Measurements from ENCODE around the gene PRDX1. TPM values are rescaled to one million over a fixed set of nuclear protein-coding genes. Genes with fewer than 3 reads are reported as not detected.

PRDX1 gene
- total and polyA plus RNA-seq, 3 donors from 2014 or later = 180 to 251 (median 185) TPM

DNA sequence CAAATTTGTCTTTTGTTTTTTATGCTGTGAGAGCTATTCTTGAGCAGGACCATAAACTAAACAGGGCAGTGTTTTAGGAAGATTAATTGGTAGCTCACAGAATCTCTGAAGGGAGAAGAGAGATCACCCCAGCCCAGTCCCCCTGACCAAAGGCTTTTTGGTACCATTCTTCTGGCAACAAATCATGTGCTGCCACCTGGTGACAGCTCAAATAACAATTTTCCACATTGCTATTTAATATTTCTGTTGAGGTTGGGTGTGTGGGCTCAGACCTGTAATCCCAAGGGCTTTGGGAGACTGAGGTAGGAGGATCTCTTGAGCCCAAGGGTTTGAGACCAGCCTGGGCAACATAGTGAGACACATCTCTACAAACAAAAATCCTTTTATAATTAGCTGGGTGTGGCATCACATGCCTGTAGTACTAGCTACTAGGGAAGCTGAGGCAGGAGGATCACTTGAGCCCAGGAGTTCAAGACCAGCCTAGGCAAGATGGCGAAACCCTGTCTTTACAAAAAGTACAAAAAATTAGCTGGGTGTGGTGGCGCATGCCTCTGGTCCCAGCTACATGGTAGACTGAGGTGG is 28.5 kb downstream of the PRDX1 start:
- Histone ChIP-seq H3K36me3 (ENCODE audit: low read depth, missing control alignments) (no peaks in the 10 kb centered on the region), H3K9me3 (no peaks in the 10 kb centered on the region), H3K4me3 (no peak overlapping the region), H3K4me1 (no peaks in the 10 kb centered on the region), H3K27ac (no peak overlapping the region), H3K27me3 (no peaks in the 10 kb centered on the region)
- intact Hi-C loops (cut with DNase I; ENCODE audit: low total_unique reads) = loop anchor here (10.0 kb wide), 1 partner anchor 138 kb away; no protein-coding TSS in a partner anchor
- WGBS, 2 donors = 82 to 88% methylated on average over 2 of the region's 2 CpGs
- no peak for TF ChIP-seq POLR2A (IDR thresholded peaks at IDR 0.05)
- TF ChIP-seq, protein P1, sequence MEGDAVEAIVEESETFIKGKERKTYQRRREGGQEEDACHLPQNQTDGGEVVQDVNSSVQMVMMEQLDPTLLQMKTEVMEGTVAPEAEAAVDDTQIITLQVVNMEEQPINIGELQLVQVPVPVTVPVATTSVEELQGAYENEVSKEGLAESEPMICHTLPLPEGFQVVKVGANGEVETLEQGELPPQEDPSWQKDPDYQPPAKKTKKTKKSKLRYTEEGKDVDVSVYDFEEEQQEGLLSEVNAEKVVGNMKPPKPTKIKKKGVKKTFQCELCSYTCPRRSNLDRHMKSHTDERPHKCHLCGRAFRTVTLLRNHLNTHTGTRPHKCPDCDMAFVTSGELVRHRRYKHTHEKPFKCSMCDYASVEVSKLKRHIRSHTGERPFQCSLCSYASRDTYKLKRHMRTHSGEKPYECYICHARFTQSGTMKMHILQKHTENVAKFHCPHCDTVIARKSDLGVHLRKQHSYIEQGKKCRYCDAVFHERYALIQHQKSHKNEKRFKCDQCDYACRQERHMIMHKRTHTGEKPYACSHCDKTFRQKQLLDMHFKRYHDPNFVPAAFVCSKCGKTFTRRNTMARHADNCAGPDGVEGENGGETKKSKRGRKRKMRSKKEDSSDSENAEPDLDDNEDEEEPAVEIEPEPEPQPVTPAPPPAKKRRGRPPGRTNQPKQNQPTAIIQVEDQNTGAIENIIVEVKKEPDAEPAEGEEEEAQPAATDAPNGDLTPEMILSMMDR (IDR thresholded peaks at IDR 0.05) = peak; percentile 51 to 69 (median 64)
- DNase-seq = peak; percentile 74

DNA sequence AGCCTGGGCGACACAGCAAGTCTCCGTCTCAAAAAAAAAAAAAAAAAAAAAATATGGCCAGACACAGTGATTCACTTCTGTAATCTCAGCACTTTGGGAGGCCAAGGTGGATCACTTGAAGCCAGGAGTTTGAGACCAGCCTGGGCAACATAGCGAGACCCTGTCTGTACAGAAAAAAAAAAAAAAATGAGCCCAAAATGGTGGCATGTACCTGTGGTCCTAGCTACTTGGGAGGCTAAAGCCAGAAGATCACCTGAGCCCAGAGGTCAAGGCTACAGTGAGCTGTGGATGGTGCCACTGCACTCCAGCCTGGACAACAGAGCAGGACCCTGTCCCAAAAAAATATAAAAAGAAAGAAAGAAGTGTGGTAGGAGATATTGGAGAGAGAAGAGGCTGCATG is 29.0 kb downstream of the PRDX1 start:
- no peak overlapping the region for H3K4me3 ChIP-seq
- TF ChIP-seq, protein P1 (IDR thresholded peaks at IDR 0.05) = no peak
- TF ChIP-seq POLR2A (IDR thresholded peaks at IDR 0.05) = no peak
- 80 to 88% methylated on average over 3 of the region's 3 CpGs for WGBS, 2 donors
- intact Hi-C loops (cut with DNase I; ENCODE audit: low total_unique reads) = loop anchor here (10.0 kb wide), 1 partner anchor 138 kb away; no protein-coding TSS in a partner anchor
- H3K27me3 ChIP-seq = no peaks in the 10 kb centered on the region
- H3K27ac ChIP-seq = no peak overlapping the region
- DNase-seq = no peak
- H3K4me1 ChIP-seq = no peaks in the 10 kb centered on the region
- H3K36me3 ChIP-seq (ENCODE audit: low read depth, missing control alignments) = no peaks in the 10 kb centered on the region
- H3K9me3 ChIP-seq = no peaks in the 10 kb centered on the region

DNA sequence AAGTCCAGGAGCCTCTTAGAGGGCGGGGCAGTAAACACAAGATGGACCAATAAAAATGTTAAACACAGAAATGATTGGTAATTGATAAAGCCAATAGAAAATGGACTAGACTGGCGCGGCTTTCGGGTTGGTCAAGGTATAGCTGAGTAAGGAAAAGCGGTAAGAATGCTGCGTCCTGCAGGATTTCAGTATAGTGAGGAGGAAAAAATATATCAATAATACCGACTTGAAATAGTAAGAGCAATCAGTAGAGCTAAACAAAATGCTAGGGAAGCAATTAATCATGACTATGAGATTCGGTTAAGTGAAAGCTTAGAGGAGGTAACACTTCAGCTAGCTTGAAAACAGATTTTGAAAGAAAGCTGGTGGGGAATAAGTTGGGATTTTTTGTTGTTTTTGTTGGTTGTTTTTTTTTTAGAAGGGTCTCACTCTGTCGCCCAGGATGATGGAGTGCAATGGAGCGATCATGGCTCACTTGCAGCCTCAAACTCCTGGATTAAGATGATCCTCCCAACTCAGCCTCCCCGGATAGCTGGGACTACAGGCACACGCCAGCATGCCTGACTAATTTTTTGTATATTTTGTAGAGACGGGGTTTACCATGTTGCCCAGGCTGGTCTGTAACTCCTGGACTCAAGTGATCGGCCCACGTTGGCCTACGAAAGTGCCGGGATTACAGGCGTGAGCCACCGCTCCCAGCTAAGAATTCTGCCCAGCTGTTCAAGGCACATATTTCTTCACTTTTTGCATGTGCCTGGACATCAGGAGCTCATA is 30.0 kb downstream of the PRDX1 start:
- no peaks in the 10 kb centered on the region for H3K27me3 ChIP-seq
- H3K4me3 ChIP-seq = peak overlapping the region; percentile 71 to 86
- intact Hi-C loops (cut with DNase I; ENCODE audit: low total_unique reads) = loop anchor here (10.0 kb wide), 1 partner anchor 137 kb away; no protein-coding TSS in a partner anchor
- no peaks in the 10 kb centered on the region for H3K9me3 ChIP-seq
- 26 to 38% methylated on average over 19 of the region's 19 CpGs for WGBS, 2 donors
- no peaks in the 10 kb centered on the region for H3K36me3 ChIP-seq (ENCODE audit: low read depth, missing control alignments)
- DNase-seq = no peak
- H3K4me1 ChIP-seq = no peaks in the 10 kb centered on the region
- peak overlapping the region in 1 of 2 donors; percentile 65 for H3K27ac ChIP-seq
- TF ChIP-seq POLR2A (IDR thresholded peaks at IDR 0.05) = no peak
- TF ChIP-seq, protein P1 (IDR thresholded peaks at IDR 0.05) = no peak

DNA sequence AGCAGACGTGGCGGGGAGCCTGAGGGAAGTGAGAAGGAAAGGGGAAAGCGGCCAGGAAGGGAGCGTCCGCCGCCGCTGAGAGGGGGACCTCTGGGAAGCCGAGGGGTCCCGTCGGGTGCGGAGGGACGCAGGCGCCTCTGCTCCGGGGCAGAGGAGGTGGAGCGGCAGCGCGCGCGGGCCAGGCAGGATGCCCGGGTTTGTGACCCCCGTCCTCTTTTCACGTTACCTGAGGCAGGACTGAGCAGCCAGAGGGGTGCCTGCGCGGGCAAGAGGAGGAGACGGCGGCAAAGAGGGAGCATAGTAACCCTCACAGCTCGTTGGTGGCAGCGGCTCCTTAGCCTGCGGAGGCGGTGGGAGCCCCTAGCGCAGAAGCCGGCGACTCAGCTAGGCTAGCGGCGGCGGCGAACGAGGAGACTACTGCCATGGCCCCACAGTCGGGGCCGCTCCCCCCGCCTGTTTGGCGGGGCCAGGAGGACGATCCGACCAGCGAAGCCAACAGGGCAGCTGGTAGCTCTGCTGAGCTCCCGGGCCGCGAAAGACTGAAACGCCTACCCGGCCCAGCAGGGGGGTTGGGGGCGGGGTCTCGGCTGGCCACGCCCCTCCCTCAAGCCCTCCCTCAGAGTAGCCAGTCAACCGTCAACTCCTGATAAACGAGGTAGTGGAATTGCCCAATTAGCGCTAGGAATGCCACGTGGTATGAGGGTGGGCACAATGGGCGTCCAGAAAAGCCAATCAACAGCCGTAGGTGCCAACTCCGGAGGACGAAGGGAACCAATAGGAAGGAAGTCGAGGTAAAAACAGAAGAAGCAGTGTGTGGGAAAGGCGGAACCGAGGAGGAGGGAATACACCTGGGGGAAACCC is 30.8 kb downstream of the PRDX1 start, which contains the start of gene TESK2:
Gene TESK2 (minus strand): TSS at position 538 of the 861 bp plus-strand sequence. CDS start 33,378 bp downstream, outside the sequence.
- H3K27ac ChIP-seq = peak within 1 kb of the TSS; percentile 69 to 86
- H3K4me1 ChIP-seq = no peaks in the 10 kb centered on the region
- peak within 1 kb of the TSS; percentile 71 to 86 for H3K4me3 ChIP-seq
- H3K36me3 ChIP-seq (ENCODE audit: low read depth, missing control alignments) = no peaks in the 10 kb centered on the region
- intact Hi-C loops (cut with DNase I; ENCODE audit: low total_unique reads) = loop anchor here (10.0 kb wide), 1 partner anchor 136 kb away; no protein-coding TSS in a partner anchor
- DNase-seq = peak; percentile 99
- WGBS, 2 donors = 0 to 1% methylated on average over 36 to 64 of the region's 64 CpGs
- H3K9me3 ChIP-seq = no peaks in the 10 kb centered on the region
- no peaks in the 10 kb centered on the region for H3K27me3 ChIP-seq
- TF ChIP-seq, protein P1 (IDR thresholded peaks at IDR 0.05) = peak in 2 of 3 experiments; percentile 54 to 61
- peak; percentile 70 for TF ChIP-seq POLR2A (IDR thresholded peaks at IDR 0.05)

Data from testis (tissue), 3 donors.